Measurements from ENCODE around the gene BBOF1. TPM values are rescaled to one million over a fixed set of nuclear protein-coding genes. Genes with fewer than 3 reads are reported as not detected.

Gene BBOF1
- total and polyA plus RNA-seq, 2 of the 4 experiments (the other 2 are of a cell fraction): 1.6 TPM

- Histone ChIP-seq H4K91ac (ENCODE audit: insufficient read depth, low read depth, low read length) (peak overlapping the region; percentile 61; the same call in 1 of the 2 replicates), H3K4me1 (ENCODE audit: control insufficient read depth, insufficient read depth, low read length) (peaks cover 10% of the 10 kb centered on the region), H2BK15ac (ENCODE audit: low read depth, low read length) (0 out of 3 replicates have a peak overlapping the region, but pooled peaks have one; percentile 5), H3K9me3 (ENCODE audit: control insufficient read depth, insufficient read depth, low read length) (no peaks in the 10 kb centered on the region), H3K56ac (ENCODE audit: extremely low read depth, insufficient read depth, low read length) (no peak overlapping the region), H3K23ac (ENCODE audit: low read depth, low read length) (peak overlapping the region; percentile 55; the same call in 1 of the 2 replicates), H2BK120ac (ENCODE audit: low read depth, low read length) (peak overlapping the region; percentile 65; the same call in 1 of the 2 replicates), H2BK5ac (ENCODE audit: low read depth, low read length, poor library complexity, severe bottlenecking) (peak overlapping the region; percentile 59), H3K14ac (replicated peaks; ENCODE audit: low read depth, low read length) (peak overlapping the region; percentile 24; the same call in 1 of the 2 replicates), H3K18ac (ENCODE audit: low read depth, low read length) (peak overlapping the region; percentile 78), H3K79me1 (ENCODE audit: low read depth in 1 of 2, low read length in 2 of 2) (no peaks in the 10 kb centered on the region), H3K9me1 (ENCODE audit: insufficient read depth, low read length) (peaks cover 12% of the 10 kb centered on the region), H3K27ac (ENCODE audit: insufficient read depth, low read length) (peak overlapping the region; percentile 75; the same call in 1 of the 2 replicates), H3K36me3 (ENCODE audit: control insufficient read depth, insufficient read depth, low read length) (0 out of 2 replicates have a peak, but pooled peaks cover 3% of the 10 kb centered on the region), H4K8ac (ENCODE audit: low read depth in 2 of 2, low read length in 2 of 2) (peak overlapping the region in 1 of 2 experiments; percentile 57; a peak in 1 of 4 replicates), H2AK5ac (ENCODE audit: low read depth, low read length) (peak overlapping the region; percentile 54), H3K4ac (ENCODE audit: low read depth, low read length) (peak overlapping the region; percentile 48), H4K20me1 (ENCODE audit: insufficient read depth, low read length) (peaks cover 3% of the 10 kb centered on the region; the same call in 1 of the 2 replicates), H3K4me3 (ENCODE audit: insufficient read depth, low read depth, low read length) (no peak overlapping the region), H3K27me3 (ENCODE audit: control insufficient read depth, insufficient read depth, low read length) (no peaks in the 10 kb centered on the region), H4K5ac (ENCODE audit: low read depth, low read length) (peak overlapping the region; percentile 33), H3K4me2 (ENCODE audit: low read depth, low read length) (peak overlapping the region; percentile 74), H2AK9ac (replicated peaks; ENCODE audit: low read depth, low read length, poor library complexity) (no peak overlapping the region), H3K9ac (ENCODE audit: low read depth, low read length) (no peak overlapping the region), H2BK20ac (ENCODE audit: low read depth, low read length) (peak overlapping the region; percentile 32; the same call in 1 of the 2 replicates), H2AFZ (replicated peaks; ENCODE audit: low read length, poor library complexity) (no peak overlapping the region)
- BruUV-seq (replicated peaks): no TSS peak
- dilution Hi-C loops (cut with HindIII; ENCODE audit: low sequenced_read_pairs, unreplicated experiment) (no loop called here), intact Hi-C loops (cut with micrococcal nuclease) (loop anchor here (2.0 kb wide), 1 partner anchor 41 kb away; the partner anchor contains the start of genes BBOF1 and ENTPD5), in situ Hi-C loops (cut with MboI; ENCODE audit: low sequenced_read_pairs) (no loop called here)
- peak; percentile 94 for ATAC-seq (ENCODE audit: low read depth)
- ChIA-PET POLR2A (ENCODE audit: unreplicated experiment) (no interaction called here), CTCF (no interaction called here)
- 40% methylated on average over 2 of the region's 4 CpGs; no CpG with 5 or more reads in 1 of the 2 experiments for WGBS, 2 experiments (ENCODE audit: extremely low coverage in 2 of 2, insufficient read length in 1 of 2)
- TF ChIP-seq SMC3 (IDR thresholded peaks at IDR 0.05; ENCODE audit: low read depth, low read length): 0 out of 2 replicates have a peak, but pooled peaks have one; percentile 6
- no peak for TF ChIP-seq ELK1 (IDR thresholded peaks at IDR 0.05; ENCODE audit: borderline replicate concordance, low read depth, low read length)
- no peak for TF ChIP-seq FOS (IDR thresholded peaks at IDR 0.05; ENCODE audit: low read depth, low read length)
- DNase-seq: peak; percentile 86
Measured at GRCh38 chr14:73977896-73978295, 41.3 kb upstream of the BBOF1 start.
